OCI-LY1 (cell line): ENCODE measurements around the gene RPS21.

ENCODE experiments used
- EZH2 ChIP-seq: fragments of 200-600 bp; sonication (generic), shearing (Covaris generic); IDR thresholded peaks from 2 replicates; pipeline ENCODE4 v1.8.0; 2017; ENCODE audit warnings: borderline replicate concordance, mixed run types, mild to moderate bottlenecking, antibody characterized with exemption, low read length, moderate library complexity, mixed read lengths
- TF ChIP-seq, protein P1 (sequence below): fragments of 200-600 bp; sonication (generic), shearing (Covaris generic); IDR thresholded peaks from 2 replicates; pipeline ENCODE4 v1.5.1; 2017; ENCODE audit warnings: mild to moderate bottlenecking, antibody characterized with exemption, low read length, moderate library complexity, mixed read lengths

GRCh38 chr20:62354811-62355341 lies 32.0 kb upstream of the RPS21 start:
- TF ChIP-seq, protein P1, sequence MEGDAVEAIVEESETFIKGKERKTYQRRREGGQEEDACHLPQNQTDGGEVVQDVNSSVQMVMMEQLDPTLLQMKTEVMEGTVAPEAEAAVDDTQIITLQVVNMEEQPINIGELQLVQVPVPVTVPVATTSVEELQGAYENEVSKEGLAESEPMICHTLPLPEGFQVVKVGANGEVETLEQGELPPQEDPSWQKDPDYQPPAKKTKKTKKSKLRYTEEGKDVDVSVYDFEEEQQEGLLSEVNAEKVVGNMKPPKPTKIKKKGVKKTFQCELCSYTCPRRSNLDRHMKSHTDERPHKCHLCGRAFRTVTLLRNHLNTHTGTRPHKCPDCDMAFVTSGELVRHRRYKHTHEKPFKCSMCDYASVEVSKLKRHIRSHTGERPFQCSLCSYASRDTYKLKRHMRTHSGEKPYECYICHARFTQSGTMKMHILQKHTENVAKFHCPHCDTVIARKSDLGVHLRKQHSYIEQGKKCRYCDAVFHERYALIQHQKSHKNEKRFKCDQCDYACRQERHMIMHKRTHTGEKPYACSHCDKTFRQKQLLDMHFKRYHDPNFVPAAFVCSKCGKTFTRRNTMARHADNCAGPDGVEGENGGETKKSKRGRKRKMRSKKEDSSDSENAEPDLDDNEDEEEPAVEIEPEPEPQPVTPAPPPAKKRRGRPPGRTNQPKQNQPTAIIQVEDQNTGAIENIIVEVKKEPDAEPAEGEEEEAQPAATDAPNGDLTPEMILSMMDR = no peak
- no peak for TF ChIP-seq EZH2
